Duodenal mucosa (tissue), 2 donors: ENCODE results near the gene CEP250.
A peak's percentile ranks its signal among the peaks of the same experiment; 100 is the strongest.
"Not testable (repeated sequence)": the region's sequence is repeated elsewhere in the genome, so short reads cannot be mapped to it uniquely, and the experiment has no call there.

Experiments
- H3K27ac ChIP-seq: one replicate; pipeline ENCODE4 v1.7.0; 2013; ENCODE audit warnings: low read depth, low read length
- H3K27me3 ChIP-seq, 2 donors: one replicate each; pipeline ENCODE4 v1.7.0; 2013; ENCODE audit warnings: low read length in 2 of 2, control low read depth in 1 of 2; ENCODE audit not compliant: insufficient read depth in 2 of 2, control insufficient read depth in 1 of 2
- H3K36me3 ChIP-seq, 2 donors: one replicate each; pipeline ENCODE4 v1.7.0; 2013; ENCODE audit warnings: low read length in 2 of 2, control low read depth in 1 of 2; ENCODE audit not compliant: insufficient read depth in 2 of 2, control insufficient read depth in 1 of 2
- H3K4me1 ChIP-seq, 2 donors: one replicate each; pipeline ENCODE4 v1.7.0; 2013; ENCODE audit warnings: low read length in 2 of 2, control low read depth in 1 of 2; ENCODE audit not compliant: insufficient read depth in 2 of 2, control insufficient read depth in 1 of 2
- H3K4me3 ChIP-seq, 2 donors: one replicate each; pipeline ENCODE4 v1.7.0; 2013; ENCODE audit warnings: low read length in 2 of 2, low read depth in 1 of 2
- H3K9ac ChIP-seq, 2 donors: one replicate each; pipeline ENCODE4 v1.7.0; 2013; ENCODE audit warnings: low read length in 2 of 2, low read depth in 1 of 2
- H3K9me3 ChIP-seq, 2 donors: one replicate each; pipeline ENCODE4 v1.7.0; 2013; ENCODE audit warnings: low read length in 2 of 2, control low read depth in 1 of 2; ENCODE audit not compliant: control insufficient read depth in 1 of 2

CEP250 gene

GRCh38 chr20:35434085-35435005 is 21.1 kb upstream of the CEP250 start:
- Histone ChIP-seq H3K27ac (no peak overlapping the region), H3K9me3 (no peaks in the 10 kb centered on the region), H3K36me3 (no peaks in the 10 kb centered on the region), H3K4me3 (no peak overlapping the region), H3K4me1 (peaks cover 0 to 4% of the 10 kb centered on the region in 2 donors), H3K9ac (no peak overlapping the region), H3K27me3 (no peaks in the 10 kb centered on the region)

GRCh38 chr20:35436177-35436573 is 19.2 kb upstream of the CEP250 start:
- Histone ChIP-seq H3K36me3 (no peaks in the 10 kb centered on the region), H3K9me3 (no peaks in the 10 kb centered on the region), H3K27me3 (peaks cover 0 to 4% of the 10 kb centered on the region in 2 donors), H3K4me1 (peaks cover 0 to 4% of the 10 kb centered on the region in 2 donors), H3K4me3 (no peak overlapping the region), H3K27ac (no peak overlapping the region), H3K9ac (no peak overlapping the region)

- peaks cover 0 to 4% of the 10 kb centered on the region in 2 donors for H3K27me3 ChIP-seq
- no peak overlapping the region for H3K4me3 ChIP-seq
- H3K9ac ChIP-seq = no peak overlapping the region
- no peak overlapping the region for H3K27ac ChIP-seq
- H3K36me3 ChIP-seq = no peaks in the 10 kb centered on the region
- no peaks in the 10 kb centered on the region for H3K9me3 ChIP-seq
- peaks cover 0 to 4% of the 10 kb centered on the region in 2 donors for H3K4me1 ChIP-seq
These were observed 17.8 kb upstream of the CEP250 start for GRCh38 chr20:35437599-35437998.

- Histone ChIP-seq H3K4me1 (peaks cover 0 to 4% of the 10 kb centered on the region in 2 donors), H3K27me3 (peaks cover 0 to 4% of the 10 kb centered on the region in 2 donors), H3K4me3 (no peak overlapping the region), H3K36me3 (no peaks in the 10 kb centered on the region), H3K27ac (no peak overlapping the region), H3K9me3 (no peaks in the 10 kb centered on the region), H3K9ac (no peak overlapping the region)
These were observed 12.4 kb upstream of the CEP250 start for GRCh38 chr20:35443003-35443402.

GRCh38 chr20:35444226-35444625 is 11.2 kb upstream of the CEP250 start:
- Histone ChIP-seq H3K9me3 (no peaks in the 10 kb centered on the region), H3K27ac (no peak overlapping the region), H3K4me1 (no peaks in the 10 kb centered on the region), H3K27me3 (peaks cover 0 to 4% of the 10 kb centered on the region in 2 donors), H3K36me3 (no peaks in the 10 kb centered on the region), H3K4me3 (no peak overlapping the region), H3K9ac (no peak overlapping the region)

- no peak overlapping the region for H3K27ac ChIP-seq
- no peaks in the 10 kb centered on the region for H3K4me1 ChIP-seq
- H3K27me3 ChIP-seq = no peaks in the 10 kb centered on the region
- H3K9me3 ChIP-seq = no peaks in the 10 kb centered on the region
- H3K36me3 ChIP-seq = no peaks in the 10 kb centered on the region
- peak overlapping the region; percentile 19 to 36 for H3K4me3 ChIP-seq
- H3K9ac ChIP-seq = no peak overlapping the region
These were observed 8.9 kb upstream of the CEP250 start for GRCh38 chr20:35446356-35447078.

GRCh38 chr20:35447082-35447789 is 8.2 kb upstream of the CEP250 start:
- H3K36me3 ChIP-seq = no peaks in the 10 kb centered on the region
- peak overlapping the region; percentile 60 to 67 for H3K4me3 ChIP-seq
- no peaks in the 10 kb centered on the region for H3K4me1 ChIP-seq
- no peaks in the 10 kb centered on the region for H3K27me3 ChIP-seq
- H3K27ac ChIP-seq = no peak overlapping the region
- no peak overlapping the region for H3K9ac ChIP-seq
- no peaks in the 10 kb centered on the region for H3K9me3 ChIP-seq

- Histone ChIP-seq H3K27me3 (no peaks in the 10 kb centered on the region), H3K4me3 (no peak overlapping the region), H3K9me3 (no peaks in the 10 kb centered on the region), H3K9ac (no peak overlapping the region), H3K27ac (no peak overlapping the region), H3K4me1 (no peaks in the 10 kb centered on the region), H3K36me3 (no peaks in the 10 kb centered on the region)
These were observed 6.5 kb upstream of the CEP250 start for GRCh38 chr20:35448788-35449373.

GRCh38 chr20:35449855-35450254 is 5.5 kb upstream of the CEP250 start:
- not testable (repeated sequence) for H3K4me1 ChIP-seq, H3K9me3 ChIP-seq

More at GRCh38 chr20:35449855-35450254, 5.5 kb upstream of the CEP250 start:
- not testable (repeated sequence) for H3K4me3 ChIP-seq, H3K36me3 ChIP-seq, H3K9ac ChIP-seq, H3K27me3 ChIP-seq, H3K27ac ChIP-seq
